Measurements from ENCODE around the gene UGT1A1.

The UGT1A1 gene

DNA sequence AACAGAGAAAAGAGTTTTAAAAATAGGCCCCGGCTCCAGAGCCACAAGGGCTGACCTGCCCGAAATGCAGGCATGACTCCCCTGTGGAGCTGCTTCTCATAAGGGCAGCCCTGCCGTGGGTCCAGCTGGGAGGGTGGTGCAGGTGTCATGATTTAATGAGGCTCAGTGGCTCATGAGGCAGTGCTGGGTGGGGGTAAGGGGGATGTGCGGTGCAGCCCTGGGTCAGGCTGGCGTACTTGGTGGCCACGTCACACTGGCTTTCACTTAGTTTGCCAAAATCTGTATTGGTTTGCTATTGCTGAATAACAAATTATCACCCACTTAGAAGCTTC lies 60.7 kb downstream of the UGT1A1 start:
- no peaks in the 10 kb centered on the region for H3K4me1 ChIP-seq (ENCODE audit: control insufficient read depth, low read length)
- H3K27ac ChIP-seq (ENCODE audit: low read depth, low read length): no peak overlapping the region
- H3K9me2 ChIP-seq (replicated peaks; ENCODE audit: control insufficient read depth, low read length): no peaks in the 10 kb centered on the region
- H3K4me2 ChIP-seq (ENCODE audit: low read length): no peak overlapping the region
- H3K9me3 ChIP-seq (ENCODE audit: control insufficient read depth, insufficient read depth, low read length): no peaks in the 10 kb centered on the region
- H3K36me3 ChIP-seq (ENCODE audit: control insufficient read depth, low read length): no peaks in the 10 kb centered on the region
- TF ChIP-seq, protein P1, sequence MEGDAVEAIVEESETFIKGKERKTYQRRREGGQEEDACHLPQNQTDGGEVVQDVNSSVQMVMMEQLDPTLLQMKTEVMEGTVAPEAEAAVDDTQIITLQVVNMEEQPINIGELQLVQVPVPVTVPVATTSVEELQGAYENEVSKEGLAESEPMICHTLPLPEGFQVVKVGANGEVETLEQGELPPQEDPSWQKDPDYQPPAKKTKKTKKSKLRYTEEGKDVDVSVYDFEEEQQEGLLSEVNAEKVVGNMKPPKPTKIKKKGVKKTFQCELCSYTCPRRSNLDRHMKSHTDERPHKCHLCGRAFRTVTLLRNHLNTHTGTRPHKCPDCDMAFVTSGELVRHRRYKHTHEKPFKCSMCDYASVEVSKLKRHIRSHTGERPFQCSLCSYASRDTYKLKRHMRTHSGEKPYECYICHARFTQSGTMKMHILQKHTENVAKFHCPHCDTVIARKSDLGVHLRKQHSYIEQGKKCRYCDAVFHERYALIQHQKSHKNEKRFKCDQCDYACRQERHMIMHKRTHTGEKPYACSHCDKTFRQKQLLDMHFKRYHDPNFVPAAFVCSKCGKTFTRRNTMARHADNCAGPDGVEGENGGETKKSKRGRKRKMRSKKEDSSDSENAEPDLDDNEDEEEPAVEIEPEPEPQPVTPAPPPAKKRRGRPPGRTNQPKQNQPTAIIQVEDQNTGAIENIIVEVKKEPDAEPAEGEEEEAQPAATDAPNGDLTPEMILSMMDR (IDR thresholded peaks at IDR 0.05; ENCODE audit: low read depth, low read length, poor library complexity, severe bottlenecking): no peak
- TF ChIP-seq EZH2phosphoT487 (IDR thresholded peaks at IDR 0.05; ENCODE audit: borderline replicate concordance, low read length): no peak
- H3K27me3 ChIP-seq (ENCODE audit: control insufficient read depth, low read length): no peaks in the 10 kb centered on the region
- no peak overlapping the region for H3K4me3 ChIP-seq (ENCODE audit: low read length)
- no peaks in the 10 kb centered on the region for H4K20me1 ChIP-seq (ENCODE audit: control insufficient read depth, insufficient read depth, low read depth, low read length)
- H3F3A ChIP-seq (ENCODE audit: control insufficient read depth, insufficient read depth): no peaks in the 10 kb centered on the region
- H3K79me2 ChIP-seq (ENCODE audit: control insufficient read depth, low read length): no peaks in the 10 kb centered on the region

DNA sequence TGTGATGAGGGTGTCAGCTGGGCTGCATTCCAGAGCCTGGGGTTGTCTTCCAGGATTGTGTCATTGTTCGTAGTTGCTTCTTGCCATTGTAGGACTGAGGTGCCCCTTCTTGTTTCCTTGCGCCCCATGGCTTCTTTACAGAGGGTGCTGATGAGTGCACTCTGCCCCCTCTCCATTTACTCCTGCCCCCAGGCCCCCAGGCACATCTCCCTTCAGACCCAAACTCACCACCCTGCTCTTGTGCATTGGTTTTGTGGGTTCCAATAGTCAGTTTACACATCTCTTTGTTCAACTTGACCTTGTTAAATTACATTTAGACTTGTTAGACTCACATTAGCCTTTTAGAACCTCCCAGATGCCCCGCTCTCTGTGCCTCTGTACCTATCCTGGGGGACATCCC lies 61.1 kb downstream of the UGT1A1 start:
- H3K27ac ChIP-seq (ENCODE audit: low read depth, low read length): no peak overlapping the region
- H3K9me3 ChIP-seq (ENCODE audit: control insufficient read depth, insufficient read depth, low read length): no peaks in the 10 kb centered on the region
- no peaks in the 10 kb centered on the region for H3K36me3 ChIP-seq (ENCODE audit: control insufficient read depth, low read length)
- no peaks in the 10 kb centered on the region for H3K9me2 ChIP-seq (replicated peaks; ENCODE audit: control insufficient read depth, low read length)
- no peak overlapping the region for H3K4me3 ChIP-seq (ENCODE audit: low read length)
- no peaks in the 10 kb centered on the region for H3K4me1 ChIP-seq (ENCODE audit: control insufficient read depth, low read length)
- H4K20me1 ChIP-seq (ENCODE audit: control insufficient read depth, insufficient read depth, low read depth, low read length): no peaks in the 10 kb centered on the region
- no peaks in the 10 kb centered on the region for H3K27me3 ChIP-seq (ENCODE audit: control insufficient read depth, low read length)
- H3K79me2 ChIP-seq (ENCODE audit: control insufficient read depth, low read length): no peaks in the 10 kb centered on the region
- no peak for TF ChIP-seq EZH2phosphoT487 (IDR thresholded peaks at IDR 0.05; ENCODE audit: borderline replicate concordance, low read length)
- TF ChIP-seq, protein P1 (IDR thresholded peaks at IDR 0.05; ENCODE audit: low read depth, low read length, poor library complexity, severe bottlenecking): no peak
- H3F3A ChIP-seq (ENCODE audit: control insufficient read depth, insufficient read depth): no peaks in the 10 kb centered on the region
- H3K4me2 ChIP-seq (ENCODE audit: low read length): no peak overlapping the region

DNA sequence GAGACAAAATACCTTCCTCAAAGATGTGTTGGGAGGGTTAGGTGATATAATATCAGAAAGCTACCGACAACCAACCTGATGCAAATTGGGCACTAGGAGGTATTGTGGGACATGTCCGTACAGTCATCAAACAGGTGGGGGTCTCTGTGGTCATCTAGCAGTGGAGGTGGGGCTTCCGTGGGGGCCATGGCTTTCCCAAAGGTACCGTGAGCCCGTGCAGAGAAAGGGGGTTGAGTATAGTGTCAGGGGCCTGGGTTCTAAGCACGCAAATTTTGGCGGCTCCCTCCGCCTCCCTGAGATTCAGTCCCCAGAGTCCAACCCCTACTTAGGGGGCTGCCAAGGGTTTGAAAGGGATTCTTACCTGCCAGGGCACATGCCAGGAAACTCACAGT lies 61.6 kb downstream of the UGT1A1 start:
- Histone ChIP-seq H3K27ac (ENCODE audit: low read depth, low read length) (no peak overlapping the region), H3K4me2 (ENCODE audit: low read length) (no peak overlapping the region), H3K4me3 (ENCODE audit: low read length) (no peak overlapping the region), H4K20me1 (ENCODE audit: control insufficient read depth, insufficient read depth, low read depth, low read length) (no peaks in the 10 kb centered on the region), H3F3A (ENCODE audit: control insufficient read depth, insufficient read depth) (no peaks in the 10 kb centered on the region), H3K79me2 (ENCODE audit: control insufficient read depth, low read length) (no peaks in the 10 kb centered on the region), H3K9me2 (replicated peaks; ENCODE audit: control insufficient read depth, low read length) (no peaks in the 10 kb centered on the region), H3K9me3 (ENCODE audit: control insufficient read depth, insufficient read depth, low read length) (no peaks in the 10 kb centered on the region), H3K4me1 (ENCODE audit: control insufficient read depth, low read length) (no peaks in the 10 kb centered on the region), H3K36me3 (ENCODE audit: control insufficient read depth, low read length) (no peaks in the 10 kb centered on the region), H3K27me3 (ENCODE audit: control insufficient read depth, low read length) (no peaks in the 10 kb centered on the region)
- TF ChIP-seq EZH2phosphoT487 (IDR thresholded peaks at IDR 0.05; ENCODE audit: borderline replicate concordance, low read length): no peak
- TF ChIP-seq, protein P1 (IDR thresholded peaks at IDR 0.05; ENCODE audit: low read depth, low read length, poor library complexity, severe bottlenecking): no peak

Measured in DOHH2 (cell line).